HG02759 (cell line): Measurements from ENCODE around the gene PRDM9.
"Not testable (repeated sequence)": the region's sequence is repeated elsewhere in the genome, so short reads cannot be mapped to it uniquely, and the experiment has no call there.

Source experiments
- ATAC-seq: cut with Tn5 transposase; IDR thresholded peaks from one replicate; pipeline ENCODE4 v1.9.1; 2021; ENCODE audit warnings: mild to moderate bottlenecking, moderate library complexity; ENCODE audit not compliant: unreplicated experiment

PRDM9 gene

DNA sequence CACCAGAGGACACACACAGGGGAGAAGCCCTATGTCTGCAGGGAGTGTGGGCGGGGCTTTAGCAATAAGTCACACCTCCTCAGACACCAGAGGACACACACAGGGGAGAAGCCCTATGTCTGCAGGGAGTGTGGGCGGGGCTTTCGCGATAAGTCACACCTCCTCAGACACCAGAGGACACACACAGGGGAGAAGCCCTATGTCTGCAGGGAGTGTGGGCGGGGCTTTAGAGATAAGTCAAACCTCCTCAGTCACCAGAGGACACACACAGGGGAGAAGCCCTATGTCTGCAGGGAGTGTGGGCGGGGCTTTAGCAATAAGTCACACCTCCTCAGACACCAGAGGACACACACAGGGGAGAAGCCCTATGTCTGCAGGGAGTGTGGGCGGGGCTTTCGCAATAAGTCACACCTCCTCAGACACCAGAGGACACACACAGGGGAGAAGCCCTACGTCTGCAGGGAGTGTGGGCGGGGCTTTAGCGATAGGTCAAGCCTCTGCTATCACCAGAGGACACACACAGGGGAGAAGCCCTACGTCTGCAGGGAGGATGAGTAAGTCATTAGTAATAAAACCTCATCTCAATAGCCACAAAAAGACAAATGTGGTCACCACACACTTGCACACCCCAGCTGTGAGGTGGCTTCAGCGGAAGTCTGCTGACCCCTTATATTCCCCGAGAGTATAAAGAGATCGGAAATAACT lies 20.0 kb downstream of the PRDM9 start:
- not testable (repeated sequence) for ATAC-seq

DNA sequence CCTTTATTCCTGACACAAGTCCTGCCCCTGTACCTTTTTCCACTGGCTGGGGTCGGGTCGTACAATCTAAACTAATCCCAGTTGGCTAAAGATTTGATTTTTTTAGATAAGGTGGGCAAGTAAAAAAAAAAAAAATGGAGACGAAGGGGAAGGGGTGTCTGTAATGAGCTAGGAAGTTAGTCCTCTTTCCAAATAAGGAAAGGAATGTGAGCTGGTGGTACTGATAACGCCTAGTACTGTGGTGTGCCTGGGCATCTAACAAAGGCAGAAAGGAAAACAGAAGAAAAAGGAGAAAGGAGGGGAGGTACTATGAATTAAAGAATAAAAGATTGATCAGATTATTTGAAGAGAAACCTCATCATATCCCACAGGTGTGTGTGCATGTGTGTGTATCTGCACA lies 21.3 kb downstream of the PRDM9 start:
- no peak for ATAC-seq

DNA sequence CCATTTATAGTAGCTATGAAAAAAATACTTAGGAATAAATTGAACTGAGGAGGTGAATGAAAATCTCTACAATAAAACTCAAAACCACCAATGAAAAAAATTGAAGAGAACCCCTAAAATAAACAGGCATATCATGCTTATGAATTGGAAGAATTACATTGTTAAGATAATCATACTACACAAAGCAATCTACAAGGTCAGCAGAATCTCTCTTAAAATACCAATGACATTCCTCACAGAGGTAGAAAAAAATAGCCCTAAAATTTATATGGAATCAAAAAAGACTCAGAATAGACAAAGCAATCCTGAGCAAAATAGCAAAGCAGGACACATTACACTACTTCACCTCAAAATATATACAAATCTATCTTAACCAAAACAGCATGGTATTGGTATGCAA lies 23.2 kb downstream of the PRDM9 start:
- no peak for ATAC-seq

DNA sequence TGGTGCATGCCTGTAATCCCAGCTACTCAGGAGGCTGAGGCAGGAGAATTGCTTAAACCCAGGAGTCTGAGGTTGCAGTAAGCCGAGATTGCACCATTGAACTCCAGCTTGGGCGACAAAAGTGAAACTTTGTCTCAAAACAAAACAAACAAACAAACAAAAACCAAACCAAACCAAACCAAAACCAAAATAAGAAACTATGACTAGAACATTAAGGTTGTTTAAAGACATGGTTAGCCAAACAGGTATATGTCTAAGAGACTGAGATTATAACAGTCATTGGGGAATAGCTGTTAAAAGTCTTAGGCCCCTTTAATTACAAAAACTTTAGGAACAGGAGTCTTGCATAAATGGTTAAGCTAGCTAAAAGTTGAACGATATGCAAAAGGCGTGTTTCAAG lies 63.6 kb downstream of the PRDM9 start:
- no peak for ATAC-seq
